22Rv1 (cell line): ENCODE data around the gene DVL1.

Experiments
- H3K27ac ChIP-seq: fragments of 450-650 bp; 2 replicates; pipeline ENCODE4 v1.5.1; 2017
- CTCF ChIP-seq: fragments of 450-650 bp; IDR thresholded peaks from 2 replicates; pipeline ENCODE4 v1.5.1; 2017; ENCODE audit warnings: mild to moderate bottlenecking
- ZFX ChIP-seq: fragments of 450-650 bp; IDR thresholded peaks from 2 replicates; pipeline ENCODE4 v1.6.1; 2017; ENCODE audit warnings: antibody characterized with exemption, borderline replicate concordance

The DVL1 gene

GRCh38 chr1:1304331-1305299 lies 44.6 kb downstream of the DVL1 start:
- H3K27ac ChIP-seq: peak overlapping the region; percentile 96; the same call in 1 of the 2 replicates

GRCh38 chr1:1303736-1304135 lies 45.5 kb downstream of the DVL1 start:
- TF ChIP-seq ZFX: no peak
- H3K27ac ChIP-seq: no peak overlapping the region

More at GRCh38 chr1:1304331-1305299, 44.6 kb downstream of the DVL1 start:
- TF ChIP-seq CTCF (no peak), ZFX (no peak)

- H3K27ac ChIP-seq: no peak overlapping the region
- no peak for TF ChIP-seq ZFX
- no peak for TF ChIP-seq CTCF
Measured at GRCh38 chr1:1302951-1303509, 46.2 kb downstream of the DVL1 start.

- TF ChIP-seq CTCF (peak; percentile 75), ZFX (no peak)
- no peak overlapping the region for H3K27ac ChIP-seq
Measured at GRCh38 chr1:1302006-1302430, 47.2 kb downstream of the DVL1 start.

GRCh38 chr1:1300352-1300739 lies 48.9 kb downstream of the DVL1 start:
- TF ChIP-seq ZFX (no peak), CTCF (no peak)
- no peak overlapping the region for H3K27ac ChIP-seq

GRCh38 chr1:1299686-1300351 lies 49.4 kb downstream of the DVL1 start:
- no peak overlapping the region for H3K27ac ChIP-seq
- no peak for TF ChIP-seq ZFX
- peak; percentile 33 for TF ChIP-seq CTCF

GRCh38 chr1:1298861-1299685 lies 50.1 kb downstream of the DVL1 start:
- no peak overlapping the region for H3K27ac ChIP-seq
- TF ChIP-seq CTCF: no peak
- TF ChIP-seq ZFX: no peak
